GM21515 (cell line): ENCODE data around the gene R3HDM4.
"Not testable (repeated sequence)": the region's sequence is repeated elsewhere in the genome, so short reads cannot be mapped to it uniquely, and the experiment has no call there.

Experiments used
- ATAC-seq: cut with Tn5 transposase; IDR thresholded peaks from one replicate; pipeline ENCODE4 v1.9.1; 2021; ENCODE audit not compliant: unreplicated experiment

The R3HDM4 gene

GRCh38 chr19:861756-862580 is 51.1 kb downstream of the R3HDM4 start:
- ATAC-seq: no peak

GRCh38 chr19:861141-861755 is 51.8 kb downstream of the R3HDM4 start:
- ATAC-seq: no peak

GRCh38 chr19:858868-859843 is 53.9 kb downstream of the R3HDM4 start, which contains the start of gene CFD:
Gene CFD, plus strand, starts transcription at chr19:859664. Its CDS starts 26 bp downstream, at chr19:859690.
- ATAC-seq: no peak

- no peak for ATAC-seq
Observed at GRCh38 chr19:858284-858683, 54.7 kb downstream of the R3HDM4 start.

GRCh38 chr19:855566-856120 is 57.4 kb downstream of the R3HDM4 start:
- ATAC-seq: no peak

GRCh38 chr19:855142-855541 is 57.9 kb downstream of the R3HDM4 start:
- no peak for ATAC-seq

GRCh38 chr19:854549-854948 is 58.5 kb downstream of the R3HDM4 start:
- no peak for ATAC-seq

- not testable (repeated sequence) for ATAC-seq
Observed at GRCh38 chr19:853614-854220, 59.3 kb downstream of the R3HDM4 start.

GRCh38 chr19:853014-853585 is 59.9 kb downstream of the R3HDM4 start:
- no peak for ATAC-seq

GRCh38 chr19:852136-853013 is 60.6 kb downstream of the R3HDM4 start, which contains the start of gene ELANE:
Gene ELANE, plus strand, starts transcription at chr19:852303. Its CDS starts 26 bp downstream, at chr19:852329.
- no peak for ATAC-seq

GRCh38 chr19:850979-851335 is 62.1 kb downstream of the R3HDM4 start:
- no peak for ATAC-seq

GRCh38 chr19:850221-850978 is 62.6 kb downstream of the R3HDM4 start:
- ATAC-seq: no peak

- not testable (repeated sequence) for ATAC-seq
Observed at GRCh38 chr19:849195-849594, 63.8 kb downstream of the R3HDM4 start.

GRCh38 chr19:848386-848921 is 64.6 kb downstream of the R3HDM4 start:
- no peak for ATAC-seq
